ENCODE measurements around the gene ZNF80.
A peak's percentile ranks its signal among the peaks of the same experiment; 100 is the strongest.

The ZNF80 gene

DNA sequence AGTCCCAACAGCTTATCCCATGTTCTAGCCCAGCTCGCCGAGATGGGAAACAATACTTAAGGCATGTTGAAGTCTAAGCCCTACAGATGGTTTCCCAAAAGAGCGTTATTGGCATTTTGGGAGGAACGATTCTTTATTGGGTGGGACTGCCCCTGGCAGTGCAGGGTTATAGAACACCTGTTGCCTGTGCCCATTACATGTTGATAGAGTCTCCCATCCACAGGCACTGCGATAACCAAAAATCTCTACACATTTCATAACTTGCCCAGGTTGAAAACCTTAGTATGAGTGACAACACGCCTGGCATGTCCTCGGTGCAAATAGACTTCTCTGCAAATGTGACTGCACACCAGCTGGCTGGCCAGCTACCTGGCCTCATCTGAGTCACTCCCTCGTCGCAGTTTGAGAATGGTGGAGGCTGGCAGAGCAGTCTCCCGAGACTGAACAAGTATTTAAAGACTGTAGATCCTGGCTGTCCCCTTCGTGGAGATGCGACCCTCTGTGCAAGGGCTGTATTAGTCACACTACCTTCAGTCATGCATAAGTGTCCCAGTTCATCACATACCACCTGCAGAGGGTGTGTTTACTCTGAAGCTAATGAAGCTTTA, 18.7 kb downstream of the ZNF80 start:
- no peak for DNase-seq

DNA sequence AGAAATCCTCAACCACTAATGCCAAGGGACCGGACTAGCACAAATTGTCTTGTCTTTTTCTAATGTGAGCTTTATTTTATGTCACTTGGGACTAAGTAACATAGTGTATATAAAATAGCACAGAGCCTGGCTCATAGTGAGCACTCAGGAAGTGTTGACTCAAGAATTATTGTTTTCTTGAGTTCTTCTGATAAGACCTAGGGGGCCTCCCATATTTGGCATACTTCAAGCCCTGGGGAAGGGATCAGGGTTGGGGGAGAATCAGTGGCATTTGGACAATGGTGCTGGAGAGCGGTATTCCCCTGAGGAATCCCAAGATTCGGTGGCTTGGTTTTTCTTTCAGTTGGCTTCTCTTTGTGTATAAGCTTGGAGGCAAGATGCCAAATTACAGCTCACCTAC, 19.4 kb downstream of the ZNF80 start:
- no peak for DNase-seq

DNA sequence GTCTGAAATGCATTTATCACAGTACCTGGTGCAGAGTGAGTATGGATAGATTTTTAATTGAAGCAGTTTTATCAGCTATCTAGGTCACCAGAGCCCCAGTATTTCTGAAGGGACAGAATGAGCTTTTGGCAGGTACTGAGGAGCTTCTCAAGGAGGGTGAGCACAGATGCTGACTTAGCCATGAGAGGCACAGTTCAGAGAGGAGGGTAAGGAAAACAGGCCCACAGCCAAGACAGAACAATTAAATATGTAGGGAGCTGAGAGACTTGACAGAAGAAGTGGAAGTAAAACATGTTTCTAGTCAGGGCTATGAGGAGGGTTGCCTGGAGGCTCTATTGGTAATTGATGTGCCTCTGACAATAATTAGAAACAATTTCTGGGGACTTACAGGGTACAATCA, 20.1 kb downstream of the ZNF80 start:
- no peak for DNase-seq

DNA sequence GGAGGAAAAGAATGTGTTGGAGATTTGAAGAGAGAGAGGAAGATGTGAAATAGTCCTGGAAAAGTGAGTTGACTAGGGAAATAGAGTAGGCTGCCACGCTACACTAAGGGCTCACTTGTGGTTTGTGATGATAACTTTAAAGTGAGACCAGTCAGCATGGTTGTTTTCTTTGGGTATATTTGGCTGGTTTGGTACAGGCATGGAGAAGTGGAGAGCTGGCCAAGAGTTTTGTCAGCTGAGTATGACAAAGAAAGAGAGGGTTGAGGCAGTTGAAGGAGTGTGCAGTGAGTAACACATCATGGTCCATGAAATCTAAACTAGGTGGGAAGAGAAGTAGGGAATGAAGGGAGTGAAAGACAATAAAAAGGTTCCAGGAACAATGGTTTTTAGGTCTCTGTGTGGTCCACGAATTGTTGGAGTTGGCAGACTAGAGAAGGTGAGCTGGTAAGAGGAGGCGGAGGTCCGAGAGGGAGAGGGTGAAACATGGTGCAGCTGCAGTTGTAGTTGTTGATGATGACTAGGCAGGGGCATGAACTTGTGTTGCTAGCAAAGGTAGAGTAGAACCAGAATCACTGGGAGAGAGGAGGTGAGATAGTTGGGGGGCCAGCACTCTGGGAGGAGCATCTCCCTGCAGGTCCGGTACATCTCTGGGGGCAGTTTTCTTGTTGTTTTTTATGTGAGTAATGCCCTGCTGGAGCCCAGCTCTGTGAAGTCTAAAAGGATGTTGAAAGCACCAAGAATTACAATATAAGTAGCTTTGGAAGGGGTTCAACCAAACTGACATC, 21.0 kb downstream of the ZNF80 start:
- no peak for DNase-seq

DNA sequence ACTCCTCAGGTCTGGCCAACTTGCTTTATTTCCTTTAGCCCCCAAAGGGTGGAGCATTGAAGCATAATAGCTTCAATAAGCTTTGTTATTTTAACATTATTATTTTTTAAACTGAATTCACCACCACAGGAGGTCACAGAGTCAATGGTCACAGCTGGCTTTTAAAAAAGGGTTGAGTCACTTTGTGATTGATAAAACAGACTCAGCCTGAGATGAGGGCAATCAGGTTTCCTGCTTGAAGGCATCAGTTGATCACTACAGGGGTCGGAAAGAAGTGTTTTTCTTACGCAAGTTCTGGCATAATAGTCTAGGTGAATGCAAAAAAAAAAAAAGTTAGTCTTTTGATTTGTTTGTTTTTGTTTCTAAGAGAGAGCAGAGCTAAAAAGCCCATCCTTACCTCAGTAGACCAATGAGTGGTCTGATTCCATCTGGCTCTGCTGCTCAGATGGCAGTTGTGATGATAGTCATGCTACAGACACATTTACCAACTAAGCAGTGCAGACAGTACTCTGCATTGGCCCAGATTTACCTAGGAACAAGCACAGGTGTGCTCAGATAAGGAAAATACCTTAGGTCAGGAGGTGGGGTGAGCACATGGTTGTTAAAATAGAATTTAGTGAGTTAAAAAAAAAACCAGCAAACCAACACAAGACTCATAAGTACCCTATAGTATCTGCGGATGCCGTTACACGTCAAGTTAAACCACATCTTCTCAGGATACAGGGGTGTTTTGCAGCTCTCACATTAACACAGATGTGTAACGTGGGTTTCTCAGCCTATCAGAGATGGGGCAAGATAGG, 22.6 kb downstream of the ZNF80 start:
- DNase-seq = peak; percentile 31

DNA sequence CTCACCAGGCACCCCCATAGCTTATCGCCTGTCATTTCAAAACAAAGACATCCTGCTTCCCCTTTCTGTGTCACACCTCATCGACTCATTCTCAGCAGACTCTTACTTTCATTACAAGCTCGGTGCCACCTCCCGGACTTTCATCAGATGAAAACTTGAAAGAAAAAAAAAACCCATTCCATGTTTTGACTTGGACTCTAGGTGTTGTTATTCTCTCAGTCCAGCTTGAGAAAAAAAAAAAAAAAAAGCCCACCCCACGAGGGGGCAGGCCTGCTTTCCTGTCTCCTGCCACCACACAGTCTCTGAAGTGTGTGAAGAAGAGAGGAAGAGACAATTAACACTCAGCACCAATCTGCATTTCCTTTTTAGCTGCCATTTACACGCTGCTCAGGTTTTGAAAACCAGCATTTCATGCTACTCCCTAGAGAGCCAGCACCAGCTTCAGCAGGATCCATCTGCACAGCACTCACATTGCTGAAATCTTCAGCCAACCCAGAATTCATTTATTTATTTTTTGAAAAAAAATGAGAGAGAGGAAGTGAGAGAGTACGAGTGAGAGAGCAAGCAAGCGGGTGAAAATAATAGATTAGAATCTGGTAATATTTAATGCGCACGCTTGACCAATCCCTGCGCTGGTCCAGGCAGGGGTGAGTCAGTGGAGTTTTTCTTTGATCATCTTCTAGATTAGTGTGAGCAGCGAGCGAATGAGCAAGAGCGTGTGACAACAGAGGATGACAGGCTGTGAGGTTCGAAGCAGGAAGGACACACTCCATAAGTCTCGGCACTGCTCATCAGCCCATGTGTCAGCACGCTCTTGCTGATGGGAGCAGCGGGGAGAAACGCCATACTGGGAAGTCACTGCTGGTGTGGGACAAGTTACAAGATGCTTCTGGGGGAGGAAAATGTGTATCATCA, 23.5 kb downstream of the ZNF80 start:
- DNase-seq = peak; percentile 59

DNA sequence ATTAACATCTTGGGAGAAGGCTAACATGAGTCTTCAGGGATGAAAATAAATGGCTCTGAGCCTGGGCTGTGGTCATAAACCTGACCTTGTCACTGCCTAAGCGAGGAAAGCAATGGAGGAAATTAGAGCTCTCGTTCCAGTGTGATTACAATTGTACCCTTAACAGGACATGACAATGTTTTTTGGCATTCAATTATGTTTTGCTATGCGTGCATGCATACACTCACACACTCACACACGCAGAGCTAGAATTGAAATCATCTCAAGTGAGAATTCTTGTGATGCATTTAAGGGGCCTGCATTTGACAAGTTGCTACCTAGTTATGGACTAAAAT, 24.1 kb downstream of the ZNF80 start:
- DNase-seq = no peak

DNA sequence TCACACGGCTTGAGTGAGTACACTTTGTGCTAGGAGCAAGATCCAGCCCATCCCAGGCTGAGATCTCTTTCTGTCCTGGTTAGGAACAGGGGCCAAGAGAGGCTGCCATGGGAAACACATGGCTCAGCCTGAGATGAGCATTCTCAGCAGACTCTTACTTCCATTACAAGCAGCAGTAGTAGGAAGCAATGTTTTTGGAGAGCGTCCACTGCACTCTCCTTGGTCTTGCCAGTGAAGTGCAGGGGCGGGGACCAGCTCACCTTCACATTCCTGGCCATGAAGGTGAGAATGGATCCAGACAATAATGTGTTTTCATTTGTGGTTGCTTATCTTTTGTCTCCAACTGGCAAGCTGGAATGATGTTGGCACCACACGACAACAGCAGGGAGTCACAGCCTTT, 24.7 kb downstream of the ZNF80 start:
- DNase-seq = no peak

DNA sequence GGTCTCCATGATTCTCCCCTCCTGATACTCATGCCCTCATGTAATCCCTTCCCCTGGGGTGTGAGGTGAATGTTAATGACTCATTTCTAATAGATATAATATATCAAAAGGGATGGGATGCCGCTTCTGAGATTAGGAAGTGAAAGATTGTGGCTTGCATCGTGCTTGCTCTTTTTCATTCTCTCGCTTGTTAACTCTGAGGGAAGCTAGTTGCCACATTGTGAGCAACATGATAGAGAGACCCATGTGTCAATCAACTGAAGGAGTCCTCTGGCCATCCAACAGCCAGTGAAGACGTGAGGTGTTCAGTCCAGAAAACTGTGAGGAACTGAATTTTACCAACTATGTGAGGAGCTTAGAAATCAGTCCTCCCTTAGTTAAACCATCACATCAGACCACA, 29.6 kb downstream of the ZNF80 start:
- DNase-seq = no peak

DNA sequence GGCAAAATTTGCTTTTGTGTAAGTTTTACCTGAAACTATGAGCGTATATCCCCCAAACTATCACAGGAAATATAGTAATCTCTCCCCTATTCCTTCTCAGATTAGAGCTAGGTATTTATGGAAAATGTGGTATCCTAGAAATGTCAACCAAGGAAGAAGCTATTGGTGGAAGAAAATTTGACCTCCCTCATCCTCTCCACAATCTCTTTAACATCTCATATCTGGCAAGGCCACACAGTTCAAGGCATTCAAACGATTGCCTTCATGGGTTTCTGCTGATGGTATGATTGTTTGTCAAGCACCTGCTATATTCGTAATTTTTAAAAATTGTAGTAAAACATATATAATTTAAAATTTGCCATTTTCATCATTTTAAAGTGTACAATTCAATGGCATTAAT, 31.0 kb downstream of the ZNF80 start:
- DNase-seq = no peak

DNA sequence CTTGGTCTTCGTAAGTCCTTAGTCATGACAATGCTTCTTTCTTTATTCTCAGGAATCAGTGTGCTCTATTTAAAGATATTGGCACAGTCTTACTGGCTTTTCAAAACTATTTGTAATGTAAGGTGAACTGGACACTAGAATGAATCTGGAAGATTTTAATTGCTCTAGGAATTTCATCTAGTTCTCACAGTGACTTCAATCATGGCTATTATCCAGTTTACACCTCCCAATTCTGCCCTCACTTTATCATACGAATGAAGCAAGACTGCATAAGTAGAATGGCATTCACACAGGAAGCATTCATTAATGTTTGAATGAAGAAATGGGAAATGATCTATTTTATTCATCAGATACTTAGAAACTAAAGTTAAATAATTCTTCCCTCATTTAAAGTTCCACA, 31.8 kb downstream of the ZNF80 start:
- no peak for DNase-seq

DNA sequence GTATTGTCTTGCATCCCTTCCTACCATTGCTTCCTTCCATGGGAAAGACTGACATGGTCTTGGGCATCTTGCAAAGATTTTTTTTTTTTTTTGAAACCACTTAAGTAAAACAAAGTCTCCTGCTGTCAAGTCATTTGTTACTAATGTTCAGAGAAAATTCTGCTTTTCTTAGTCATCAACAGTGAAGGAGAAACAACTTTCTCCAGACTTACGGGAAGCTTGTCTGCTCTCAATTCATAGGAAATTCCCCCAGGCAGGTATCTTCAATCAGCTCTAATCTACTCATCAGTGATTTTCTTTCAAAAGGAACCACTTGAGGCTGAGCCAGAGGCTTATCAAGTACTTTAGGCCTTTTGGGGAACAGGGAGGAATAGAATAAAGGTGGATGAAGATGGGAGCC, 42.6 kb downstream of the ZNF80 start:
- no peak for DNase-seq

DNA sequence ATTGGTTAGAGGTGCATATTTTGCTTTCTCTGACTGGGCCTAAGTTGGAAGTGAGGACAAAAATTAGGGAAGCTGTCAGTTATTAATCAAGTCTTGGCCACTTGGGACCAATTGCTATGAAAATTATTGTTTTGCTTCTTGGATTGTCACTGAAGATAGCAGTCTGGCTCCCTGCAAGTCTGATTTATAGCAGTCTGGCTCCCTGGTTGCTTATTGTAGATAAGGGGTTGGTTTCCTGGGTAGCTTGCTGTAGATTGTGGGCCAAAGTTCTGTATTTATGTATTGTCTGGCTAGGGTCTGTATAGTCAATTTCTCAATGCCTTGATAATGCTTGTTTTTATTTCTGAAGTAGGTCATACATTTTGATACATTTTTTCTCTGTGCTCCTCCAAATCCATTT, 45.2 kb downstream of the ZNF80 start:
- DNase-seq = no peak

DNA sequence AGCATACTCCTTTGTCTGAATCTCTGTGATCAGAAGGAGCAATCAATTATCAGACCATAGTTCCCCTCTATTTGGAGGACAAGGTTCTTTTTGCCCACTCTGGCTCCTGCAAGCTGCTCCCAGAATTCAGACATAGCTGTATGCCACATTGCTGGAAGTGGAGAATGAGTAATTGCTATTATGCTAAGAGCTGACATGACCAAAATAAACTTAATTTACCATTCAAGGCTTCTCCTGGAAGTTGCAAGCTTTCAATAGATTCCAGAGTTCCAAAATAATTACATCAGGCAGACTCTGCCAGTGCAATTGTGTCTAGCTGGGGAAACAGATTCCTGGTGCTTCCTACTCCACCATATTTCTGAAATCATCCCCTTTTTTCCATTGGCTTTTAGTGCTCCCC, 50.9 kb downstream of the ZNF80 start:
- no peak for DNase-seq

All from activated CD4-positive, alpha-beta T cell treated with anti-CD3 and anti-CD28 coated beads, Interleukin-2, amount 50 U/mL, for 1 hour (primary cell).